K562 (cell line): ENCODE results near the gene EIF4E1B. TPM values are rescaled to one million over a fixed set of nuclear protein-coding genes. Genes with fewer than 3 reads are reported as not detected.
A peak's percentile ranks its signal among the peaks of the same experiment; 100 is the strongest.

Experiments
- ATAC-seq: fragments of 200-7000 bp; cut with Tn5 transposase; 3 replicates; pipeline ENCODE4 v1.9.1; 2020; ENCODE audit warnings: moderate library complexity
- BruUV-seq: library from RNA; stranded (reverse); fragments of 400-500 nt; replicated peaks from 2 replicates; lab custom pipeline; 2021; lab: Mats Ljungman, UMichigan
- CTCF ChIA-PET: fragments of 300-600 bp; formaldehyde crosslinking; extraction: SDS; loops from one replicate; lab custom pipeline; 2021; ENCODE audit warnings: low intra/inter-chr PET ratio; lab: Yijun Ruan, JAX
- POLR2A ChIA-PET: fragments of 300-600, 350-650 bp; sonication (Branson Sonifier 250); formaldehyde crosslinking; extraction: SDS; loops from one replicate; lab custom pipeline; 2021; ENCODE audit warnings: antibody characterized with exemption, inconsistent platforms; lab: Yijun Ruan, JAX
- DNase-seq, 4 experiments: peaks; one replicate each; pipeline versions ENCODE4 v3.0.0 to v3.0.0-alpha.2; 2011 to 2018; ENCODE audit warnings: low spot score in 3 of 4, mixed read lengths in 3 of 4; ENCODE audit errors: extremely low read depth in 1 of 4
- FAIRE-seq: peaks from 2 replicates; lab custom pipeline; 2011; peaks lifted over from hg19 to GRCh38; lab: Jason Lieb, UNC
- H2AFZ ChIP-seq: 2 replicates; pipeline ENCODE4 v1.6.0; 2011; ENCODE audit warnings: low read depth, low read length, control low read depth, inconsistent platforms
- H3K27ac ChIP-seq: fragments of 200-600 bp; 3 replicates; pipeline ENCODE4 v1.8.0; 2011; ENCODE audit warnings: low read depth, mild to moderate bottlenecking, control low read depth, inconsistent platforms, low read length, moderate library complexity, mixed read lengths; ENCODE audit errors: extremely low read depth
- H3K27me3 ChIP-seq, 2 experiments: fragments of 300-600 bp in 1 of 2; 2 replicates in 1 of 2; 3 replicates in 1 of 2; pipeline versions ENCODE4 v1.6.0 to v1.8.0; 2011; ENCODE audit warnings: inconsistent platforms in 2 of 2, low read length in 2 of 2, mild to moderate bottlenecking in 1 of 2, mixed read lengths in 1 of 2, moderate library complexity in 1 of 2; ENCODE audit not compliant: control insufficient read depth in 2 of 2, insufficient read depth in 2 of 2
- H3K36me3 ChIP-seq: fragments of 300-600 bp; 3 replicates; pipeline ENCODE4 v1.8.0; 2011; ENCODE audit warnings: mild to moderate bottlenecking, low read length, inconsistent platforms; ENCODE audit not compliant: control insufficient read depth, insufficient read depth
- H3K4me1 ChIP-seq, 2 experiments: fragments of 200-600 bp in 1 of 2; replicated peaks in 1 of 2; 2 replicates in 1 of 2; 3 replicates in 1 of 2; pipeline versions ENCODE4 v1.5.1 to v1.8.0; 2011; ENCODE audit warnings: inconsistent platforms in 2 of 2, low read length in 2 of 2, mild to moderate bottlenecking in 1 of 2, mixed read lengths in 1 of 2, moderate library complexity in 1 of 2; ENCODE audit not compliant: control insufficient read depth in 2 of 2, insufficient read depth in 2 of 2
- H3K4me2 ChIP-seq: 2 replicates; pipeline ENCODE4 v1.6.1; 2011; ENCODE audit warnings: low read length, control low read depth, inconsistent platforms, mixed read lengths; ENCODE audit not compliant: insufficient read depth
- H3K4me3 ChIP-seq: fragments of 200-600 bp; sonication (generic), shearing (Covaris generic); 2 replicates; pipeline ENCODE4 v1.5.1; 2016; ENCODE audit warnings: control low read depth, inconsistent platforms
- H3K79me2 ChIP-seq: fragments of 200-600 bp; 3 replicates; pipeline ENCODE4 v1.8.0; 2011; ENCODE audit warnings: low read length, inconsistent platforms; ENCODE audit not compliant: control insufficient read depth, insufficient read depth
- H3K9ac ChIP-seq, 2 experiments: 2 replicates each; pipeline versions ENCODE4 v1.6.0 to v1.6.1; 2011; ENCODE audit warnings: low read depth in 2 of 2, low read length in 2 of 2, control low read depth in 1 of 2, inconsistent platforms in 1 of 2, mild to moderate bottlenecking in 1 of 2, mixed read lengths in 1 of 2; ENCODE audit not compliant: insufficient read depth in 1 of 2
- H3K9me1 ChIP-seq: one replicate; pipeline ENCODE4 v1.6.0; 2011; ENCODE audit warnings: inconsistent platforms, mild to moderate bottlenecking, low read length, moderate library complexity; ENCODE audit not compliant: control insufficient read depth, insufficient read depth
- H3K9me3 ChIP-seq: replicated peaks from 2 replicates; pipeline ENCODE4 v1.5.1; 2011; ENCODE audit warnings: low read depth, low read length, inconsistent platforms; ENCODE audit not compliant: control insufficient read depth, insufficient read depth
- H4K20me1 ChIP-seq: replicated peaks from 2 replicates; pipeline ENCODE4 v1.6.1; 2011; ENCODE audit warnings: low read length, inconsistent platforms, mixed read lengths; ENCODE audit not compliant: control insufficient read depth, insufficient read depth
- KLF1 ChIP-seq: fragments of 450-650 bp; IDR thresholded peaks from 2 replicates; pipeline ENCODE4 v1.6.1; 2016; ENCODE audit warnings: missing genetic modification characterization, missing compliant biosample characterization
- LARP7 ChIP-seq: fragments of 450-650 bp; IDR thresholded peaks from 2 replicates; pipeline ENCODE4 v1.6.1; 2016
- MAFK ChIP-seq: IDR thresholded peaks from 2 replicates; pipeline ENCODE4 v1.6.1; 2011; ENCODE audit warnings: low read length, improper control_type of control experiment
- PML ChIP-seq: IDR thresholded peaks from 2 replicates; pipeline ENCODE4 v1.6.1; 2012; ENCODE audit warnings: low read length, inconsistent platforms
- PPARD ChIP-seq: fragments of 250-450 bp; sonication (Bioruptor Pico); IDR thresholded peaks from 2 replicates; pipeline ENCODE4 v1.8.0; 2022; ENCODE audit warnings: inconsistent platforms, mild to moderate bottlenecking, moderate library complexity
- RBM17 ChIP-seq: fragments of 200-400 bp; formaldehyde crosslinking; IDR thresholded peaks from 2 replicates; pipeline ENCODE4 v1.6.1; 2017; ENCODE audit warnings: low read depth, mild to moderate bottlenecking, low read length, borderline replicate concordance
- SMARCB1 ChIP-seq: IDR thresholded peaks from 2 replicates; pipeline ENCODE4 v1.6.1; 2011; ENCODE audit warnings: improper control_type of control experiment, low read depth; ENCODE audit not compliant: insufficient read length
- ZBTB17 ChIP-seq: fragments of 450-650 bp; formaldehyde crosslinking; IDR thresholded peaks from 2 replicates; pipeline ENCODE4 v1.4.0; 2020; ENCODE audit warnings: mild to moderate bottlenecking
- ZBTB34 ChIP-seq: fragments of 250-450 bp; sonication (Bioruptor Pico); IDR thresholded peaks from 2 replicates; pipeline ENCODE4 v1.8.0; 2021; ENCODE audit warnings: mild to moderate bottlenecking, moderate library complexity
- ZBTB7A ChIP-seq: IDR thresholded peaks from 2 replicates; pipeline ENCODE4 v1.6.1; 2011; ENCODE audit warnings: low read depth, mild to moderate bottlenecking, low read length, moderate library complexity, borderline replicate concordance; ENCODE audit not compliant: control insufficient read depth
- ZNF407 ChIP-seq: fragments of 450-650 bp; IDR thresholded peaks from 2 replicates; pipeline ENCODE4 v1.6.1; 2016; ENCODE audit warnings: low read depth
- ZNF551 ChIP-seq: fragments of 250-450 bp; sonication (Bioruptor Pico); IDR thresholded peaks from 2 replicates; pipeline ENCODE4 v1.5.0; 2021; ENCODE audit warnings: mild to moderate bottlenecking, moderate library complexity
- ZNF589 ChIP-seq: fragments of 200-800 bp; sonication (Bioruptor generic); IDR thresholded peaks from 2 replicates; pipeline ENCODE4 v1.6.1; 2016; ENCODE audit warnings: low read depth, missing genetic modification characterization, missing compliant biosample characterization
- ZNF75A ChIP-seq: fragments of 450-650 bp; formaldehyde crosslinking; IDR thresholded peaks from 2 replicates; pipeline ENCODE4 v1.4.0; 2020; ENCODE audit warnings: mild to moderate bottlenecking
- WGBS: fragments of 100-300 bp; shearing (Covaris generic); methylation state at CpG from one replicate; pipeline ENCODE4 v1.1.6; 2016; ENCODE audit warnings: low coverage, mixed read lengths; ENCODE audit not compliant: insufficient coverage; ENCODE audit errors: missing lambda C conversion rate; 5-methylcytosine and 5-hydroxymethylcytosine counted together
- in situ Hi-C: fragments of 300-500 bp; cut with MboI; formaldehyde crosslinking; loops from 4 replicates; pipeline ENCODE4 v1.15.0; 2018; ENCODE audit warnings: inconsistent platforms, mixed read lengths
- intact Hi-C: fragments of 100-400 bp; cut with micrococcal nuclease; formaldehyde crosslinking; loops from 2 replicates; pipeline ENCODE4 v1.14.2; 2022
- polyA plus RNA-seq, 8 experiments: library from polyadenylated mRNA; depleted of rRNA in 4 of 8; stranded (reverse) in 5 of 8; unstranded in 3 of 8; fragments of >200 nt; fragmentation: Nextera tagmentation in 2 of 8; fragmentation: Illumina TruSeq in 1 of 8; extraction: Ambion mirVana in 2 of 8; extraction: Trizol in 1 of 8; gene quantifications; 2 replicates each; pipeline versions ENCODE4 v1.2.1 to v1.2.3, GENCODE V29; 2011 to 2014; ENCODE audit warnings: inconsistent platforms in 1 of 8, missing spikeins in 1 of 8
- total RNA-seq, 7 experiments: library from RNA; depleted of rRNA in 6 of 7; stranded (reverse); fragments of >200 nt in 6 of 7; fragmentation: Illumina TruSeq in 2 of 7; extraction: Trizol in 2 of 7; gene quantifications; 2 replicates each; pipeline versions ENCODE4 v1.2.1 to v1.2.3, GENCODE V29; 2011 to 2021; ENCODE audit warnings: low replicate concordance in 1 of 7

EIF4E1B gene
- total and polyA plus RNA-seq, 9 of the 15 experiments (the other 6 are each of a cell fraction or from before 2014, with no cell fraction given): not detected

GRCh38 chr5:176676361-176676824, 45.9 kb downstream of the EIF4E1B start:
- CTCF ChIA-PET: interaction anchor here (0.7 kb wide), 1 partner anchor 525 kb away, joined by 4 read pairs; no protein-coding TSS in a partner anchor
- intact Hi-C loops: no loop called here
- no TSS peak for BruUV-seq
- Histone ChIP-seq H3K79me2 (no peaks in the 10 kb centered on the region), H3K4me1 (peaks cover 18 to 35% of the 10 kb centered on the region in 2 experiments), H3K27ac (peak overlapping the region; percentile 45), H3K4me2 (peak overlapping the region; percentile 30; the same call in 1 of the 2 replicates), H3K9ac (peak overlapping the region; percentile 23 to 76; a peak in 2 of 4 replicates), H3K36me3 (no peaks in the 10 kb centered on the region), H3K4me3 (no peak overlapping the region), H2AFZ (peak overlapping the region; percentile 84), H3K27me3 (peaks cover 11 to 18% of the 10 kb centered on the region in 2 experiments), H3K9me1 (no peaks in the 10 kb centered on the region), H4K20me1 (no peaks in the 10 kb centered on the region), H3K9me3 (no peaks in the 10 kb centered on the region)
- ATAC-seq (peak; percentile 87), FAIRE-seq (peak; percentile 96), DNase-seq (peak; percentile 74 to 84 (median 80))
- WGBS: 17% methylated on average over 10 of the region's 10 CpGs
- in situ Hi-C loops: no loop called here
- POLR2A ChIA-PET: interaction anchor here (0.6 to 1.7 kb wide), 6 partner anchors 13 to 437 kb away, joined by 3 to 6 read pairs (median 4); partner anchors contain the start of gene TSPAN17
- TF ChIP-seq PML: no peak
- no peak for TF ChIP-seq ZNF589 (CRISPR knock-in tag)
- peak; percentile 87 for TF ChIP-seq MAFK
- TF ChIP-seq ZBTB34 (CRISPR knock-in tag): no peak
- no peak for TF ChIP-seq ZNF75A (CRISPR knock-in tag)
- TF ChIP-seq SMARCB1: no peak
- TF ChIP-seq ZBTB17: no peak
- TF ChIP-seq ZNF551 (CRISPR knock-in tag): no peak
- no peak for TF ChIP-seq ZNF407
- TF ChIP-seq KLF1 (tag): no peak
- TF ChIP-seq RBM17: no peak
- TF ChIP-seq PPARD (CRISPR knock-in tag): no peak
- no peak for TF ChIP-seq LARP7
- peak; percentile 59; the same call in 1 of the 2 replicates for TF ChIP-seq ZBTB7A
